ACC112 (cell line): Measurements from ENCODE around the gene DIAPH3.

Experiments used
- H2AFZ ChIP-seq: fragments of 200-600 bp; sonication (generic); one replicate; pipeline ENCODE4 v1.6.0; 2017; ENCODE audit warnings: antibody characterized with exemption, low read length; ENCODE audit not compliant: unreplicated experiment
- H3K27ac ChIP-seq: fragments of 200-600 bp; sonication (generic); 2 replicates; pipeline ENCODE4 v1.5.1; 2014; ENCODE audit warnings: low read depth, mild to moderate bottlenecking, antibody characterized with exemption, low read length, moderate library complexity
- H3K27me3 ChIP-seq: fragments of 200-600 bp; sonication (generic); 2 replicates; pipeline ENCODE4 v1.6.1; 2014; ENCODE audit warnings: mild to moderate bottlenecking, antibody characterized with exemption, low read length, moderate library complexity, mixed read lengths; ENCODE audit not compliant: insufficient read depth
- H3K36me3 ChIP-seq: fragments of 200-600 bp; sonication (generic); 2 replicates; pipeline ENCODE4 v1.6.1; 2016; ENCODE audit warnings: mild to moderate bottlenecking, antibody characterized with exemption, low read length, moderate library complexity, mixed read lengths; ENCODE audit not compliant: insufficient read depth
- H3K4me1 ChIP-seq: fragments of 200-600 bp; sonication (generic); one replicate; pipeline ENCODE4 v1.6.1; 2016; ENCODE audit warnings: low read length, mixed read lengths; ENCODE audit not compliant: insufficient read depth, unreplicated experiment, control insufficient read depth
- H3K4me3 ChIP-seq: fragments of 200-600 bp; sonication (generic); 2 replicates; pipeline ENCODE4 v1.5.1; 2014; ENCODE audit warnings: mild to moderate bottlenecking, low read depth, low read length
- H3K79me2 ChIP-seq: fragments of 200-600 bp; sonication (generic); one replicate; pipeline ENCODE4 v1.6.0; 2016; ENCODE audit warnings: low read length; ENCODE audit not compliant: control insufficient read depth, unreplicated experiment, insufficient read depth

DIAPH3 gene

GRCh38 chr13:59710416-59710815, 453.3 kb downstream of the DIAPH3 start:
- H3K4me3 ChIP-seq: no peak overlapping the region
- no peaks in the 10 kb centered on the region for H3K4me1 ChIP-seq

DNA sequence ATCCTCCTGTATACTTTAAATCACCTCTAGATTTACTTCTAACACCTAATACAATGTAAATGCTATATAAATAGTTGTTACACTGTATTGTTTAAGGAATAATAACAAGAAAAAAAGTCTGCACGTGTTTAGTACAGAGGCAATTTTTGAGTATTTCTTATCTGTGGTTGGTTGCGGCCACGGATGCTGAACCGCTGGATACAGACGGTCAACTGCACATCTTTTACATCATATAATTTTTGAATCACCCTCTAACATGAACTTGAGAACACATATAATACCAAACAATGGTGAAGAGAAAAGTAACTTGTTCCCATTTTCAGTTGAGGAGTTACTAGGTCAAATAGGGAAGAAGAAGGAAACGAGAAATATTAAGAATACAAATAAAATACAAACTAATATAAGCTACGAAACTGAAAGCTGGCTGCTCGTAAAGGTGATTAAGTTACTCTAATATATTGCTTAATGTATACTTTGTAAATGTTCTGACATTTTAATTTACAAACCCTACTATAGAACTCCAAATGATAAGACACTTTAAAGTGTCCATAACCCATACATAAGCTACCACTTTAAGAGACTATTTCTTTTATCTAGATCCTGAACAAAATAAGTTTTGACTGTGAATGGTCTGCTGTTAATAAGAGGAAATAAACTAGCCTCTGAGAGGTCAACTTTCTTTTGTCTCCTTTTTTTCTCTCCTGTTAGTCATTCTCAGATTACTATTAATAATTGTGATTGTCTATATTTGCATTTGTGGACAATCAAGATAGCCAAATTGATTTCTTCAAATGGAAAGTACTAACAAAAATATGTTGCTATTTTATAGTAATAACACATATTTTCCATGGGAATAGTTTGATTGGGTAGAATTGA, 457.4 kb downstream of the DIAPH3 start:
- Histone ChIP-seq H3K79me2 (no peaks in the 10 kb centered on the region), H3K27me3 (no peaks in the 10 kb centered on the region), H3K4me3 (no peak overlapping the region), H3K27ac (no peak overlapping the region), H3K36me3 (no peaks in the 10 kb centered on the region), H2AFZ (no peak overlapping the region), H3K4me1 (no peaks in the 10 kb centered on the region)

More at GRCh38 chr13:59710416-59710815, 453.3 kb downstream of the DIAPH3 start:
- Histone ChIP-seq H3K27me3 (no peaks in the 10 kb centered on the region), H3K36me3 (no peaks in the 10 kb centered on the region), H3K27ac (no peak overlapping the region), H3K79me2 (no peaks in the 10 kb centered on the region), H2AFZ (no peak overlapping the region)

GRCh38 chr13:59702269-59702668, 461.5 kb downstream of the DIAPH3 start:
- Histone ChIP-seq H2AFZ (no peak overlapping the region), H3K4me1 (no peaks in the 10 kb centered on the region), H3K27ac (no peak overlapping the region), H3K36me3 (no peaks in the 10 kb centered on the region), H3K79me2 (no peaks in the 10 kb centered on the region), H3K4me3 (no peak overlapping the region), H3K27me3 (no peaks in the 10 kb centered on the region)

DNA sequence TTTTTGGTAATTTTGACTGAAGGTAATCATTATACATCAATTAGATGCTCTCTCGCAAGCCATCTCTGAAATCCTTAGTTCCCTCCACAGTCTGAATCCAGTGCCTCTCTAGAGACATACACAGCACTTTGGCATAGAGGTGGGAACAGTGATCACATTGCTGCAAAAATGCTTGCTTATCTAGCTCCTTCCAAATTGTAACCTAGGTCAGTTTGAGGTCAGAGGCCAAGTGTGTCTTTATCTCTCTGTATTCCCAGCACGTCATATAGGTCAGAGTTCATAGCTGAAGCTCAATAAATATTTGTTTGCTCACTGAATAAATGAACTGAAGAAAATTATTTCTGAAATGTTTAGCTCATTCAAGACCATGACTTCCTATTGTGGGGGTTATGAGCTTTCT, 462.5 kb downstream of the DIAPH3 start:
- no peak overlapping the region for H3K4me3 ChIP-seq
- no peaks in the 10 kb centered on the region for H3K79me2 ChIP-seq
- H3K4me1 ChIP-seq: no peaks in the 10 kb centered on the region
- H2AFZ ChIP-seq: no peak overlapping the region
- H3K27me3 ChIP-seq: no peaks in the 10 kb centered on the region
- no peak overlapping the region for H3K27ac ChIP-seq
- H3K36me3 ChIP-seq: no peaks in the 10 kb centered on the region

DNA sequence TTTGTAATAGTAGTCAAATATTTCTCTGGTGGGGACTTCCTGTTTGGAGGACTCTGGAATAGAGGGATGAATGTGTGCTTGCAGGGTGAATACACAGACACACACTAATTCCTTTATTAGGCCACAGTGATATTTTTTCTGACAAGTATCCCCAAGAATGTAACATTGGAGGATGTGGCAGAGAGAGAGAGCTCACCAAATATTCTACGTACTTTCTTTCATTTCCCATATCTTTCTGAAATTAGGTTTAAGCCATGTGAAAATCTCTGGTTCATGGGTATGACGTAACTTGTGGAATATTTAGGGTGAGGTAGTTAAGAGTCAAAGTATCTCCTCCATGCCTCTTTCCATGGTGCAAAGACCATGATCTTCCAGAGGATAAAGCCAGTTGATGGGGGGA, 463.4 kb downstream of the DIAPH3 start:
- H3K4me1 ChIP-seq: no peaks in the 10 kb centered on the region
- H3K4me3 ChIP-seq: no peak overlapping the region
- H2AFZ ChIP-seq: no peak overlapping the region
- H3K27me3 ChIP-seq: no peaks in the 10 kb centered on the region
- no peak overlapping the region for H3K27ac ChIP-seq
- H3K79me2 ChIP-seq: no peaks in the 10 kb centered on the region
- no peaks in the 10 kb centered on the region for H3K36me3 ChIP-seq

DNA sequence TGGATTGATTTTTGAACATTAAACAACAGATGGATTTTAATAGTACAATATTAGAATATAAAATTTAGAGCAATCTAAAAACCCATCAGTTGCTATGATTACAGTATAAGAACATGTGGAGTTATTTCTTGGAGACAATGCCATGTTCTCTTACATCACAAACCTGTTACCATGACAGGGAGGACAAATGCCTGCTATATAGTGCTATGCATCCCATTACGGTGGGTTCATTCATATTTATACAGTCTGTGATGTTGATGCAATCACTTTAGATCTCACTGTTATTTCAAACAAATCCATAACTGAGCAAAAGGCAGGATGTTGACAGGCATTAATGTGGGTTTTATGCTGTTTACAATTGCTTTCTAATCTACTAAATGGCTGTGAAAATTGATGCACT, 467.5 kb downstream of the DIAPH3 start:
- Histone ChIP-seq H2AFZ (no peak overlapping the region), H3K4me3 (no peak overlapping the region), H3K36me3 (no peaks in the 10 kb centered on the region), H3K79me2 (no peaks in the 10 kb centered on the region), H3K27me3 (no peaks in the 10 kb centered on the region), H3K27ac (no peak overlapping the region), H3K4me1 (peaks cover 15% of the 10 kb centered on the region)

- Histone ChIP-seq H3K27me3 (no peaks in the 10 kb centered on the region), H2AFZ (no peak overlapping the region), H3K4me1 (peaks cover 17% of the 10 kb centered on the region), H3K4me3 (peak overlapping the region; percentile 4; the same call in 1 of the 2 replicates), H3K27ac (peak overlapping the region; percentile 45), H3K36me3 (no peaks in the 10 kb centered on the region), H3K79me2 (no peaks in the 10 kb centered on the region)
Measured at GRCh38 chr13:59691501-59692066, 472.1 kb downstream of the DIAPH3 start.

DNA sequence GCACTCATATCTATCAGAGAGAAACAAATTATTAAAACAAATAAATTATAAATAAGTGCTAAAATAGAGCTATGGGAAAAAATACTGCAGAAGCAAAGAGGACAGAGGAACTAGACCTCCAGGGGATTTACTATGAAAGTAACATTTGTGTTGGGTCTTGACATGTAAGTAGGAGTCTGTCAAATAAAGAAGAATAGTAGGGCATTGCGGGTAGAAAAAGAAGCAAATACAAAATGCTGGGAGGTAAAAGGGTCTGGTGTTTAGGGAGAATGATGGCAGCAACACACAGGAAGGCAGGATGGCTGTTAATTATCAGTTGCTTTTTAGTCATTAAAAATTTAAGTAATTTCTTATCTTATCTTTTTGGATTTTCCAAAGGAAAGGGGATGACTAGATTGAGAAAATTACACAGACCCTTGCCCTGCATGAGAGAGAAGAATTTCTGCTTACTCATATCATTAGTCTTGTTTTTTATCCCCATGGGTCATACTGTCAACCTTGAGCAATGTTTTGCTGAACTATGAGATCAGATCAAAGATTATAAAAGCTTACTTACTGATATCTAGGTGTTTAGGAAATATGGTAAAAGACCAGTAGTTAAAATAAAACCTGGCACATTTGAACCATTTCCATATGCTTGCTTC, 472.7 kb downstream of the DIAPH3 start:
- H3K4me1 ChIP-seq: peaks cover 17% of the 10 kb centered on the region
- H3K79me2 ChIP-seq: no peaks in the 10 kb centered on the region
- H3K36me3 ChIP-seq: no peaks in the 10 kb centered on the region
- H3K4me3 ChIP-seq: peak overlapping the region; percentile 4; the same call in 1 of the 2 replicates
- H3K27ac ChIP-seq: peak overlapping the region; percentile 45
- H2AFZ ChIP-seq: no peak overlapping the region
- no peaks in the 10 kb centered on the region for H3K27me3 ChIP-seq

- peaks cover 17% of the 10 kb centered on the region for H3K4me1 ChIP-seq
- H3K36me3 ChIP-seq: no peaks in the 10 kb centered on the region
- no peaks in the 10 kb centered on the region for H3K79me2 ChIP-seq
- no peak overlapping the region for H3K27ac ChIP-seq
- no peaks in the 10 kb centered on the region for H3K27me3 ChIP-seq
- H3K4me3 ChIP-seq: no peak overlapping the region
- no peak overlapping the region for H2AFZ ChIP-seq
Measured at GRCh38 chr13:59689057-59689456, 474.7 kb downstream of the DIAPH3 start.

DNA sequence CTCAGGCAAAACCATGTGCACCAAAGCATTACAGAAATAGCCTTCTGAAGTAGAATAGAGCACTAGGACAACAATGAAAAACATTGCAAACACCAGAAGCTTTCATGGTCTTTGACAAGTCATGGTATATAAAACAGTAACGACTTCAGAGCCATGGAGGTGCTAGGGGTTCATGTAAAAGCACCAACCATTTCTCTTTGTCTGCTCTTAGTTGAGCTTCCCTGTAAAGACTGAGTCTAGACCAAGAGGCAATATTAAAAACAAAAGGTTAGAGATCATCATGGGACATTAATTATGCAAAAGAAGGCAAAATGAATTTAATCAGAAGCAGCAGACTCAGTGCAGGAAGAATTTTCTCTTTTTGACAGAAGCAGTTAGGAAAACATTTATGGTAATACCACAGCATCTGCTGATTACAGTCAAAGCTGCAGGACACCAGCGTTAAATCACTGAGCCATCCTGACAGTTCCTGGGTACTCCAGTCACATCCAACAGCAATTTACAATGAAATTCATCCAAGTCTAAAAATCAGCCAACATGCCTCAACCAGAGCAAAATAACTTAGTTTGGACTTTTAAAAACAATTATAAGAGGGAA, 476.8 kb downstream of the DIAPH3 start:
- Histone ChIP-seq H3K4me3 (no peak overlapping the region), H3K27ac (no peak overlapping the region), H3K79me2 (no peaks in the 10 kb centered on the region), H2AFZ (no peak overlapping the region), H3K36me3 (no peaks in the 10 kb centered on the region), H3K27me3 (no peaks in the 10 kb centered on the region), H3K4me1 (peaks cover 9% of the 10 kb centered on the region)
